ENCODE measurements around the gene TOR1AIP1. TPM values are rescaled to one million over a fixed set of nuclear protein-coding genes. Genes with fewer than 3 reads are reported as not detected.
A peak's percentile ranks its signal among the peaks of the same experiment; 100 is the strongest.

The TOR1AIP1 gene
- total RNA-seq, 1 experiment from 2014 or later: 52.4 TPM

GRCh38 chr1:179966551-179966950 lies 84.5 kb downstream of the TOR1AIP1 start:
- CTCF ChIA-PET: interaction anchor here (0.6 to 1.8 kb wide), 4 partner anchors 11 to 212 kb away, joined by 3 to 7 read pairs (median 4); no protein-coding TSS in a partner anchor
- H3K27ac Mint-ChIP-seq (ENCODE audit: low read depth, unreplicated experiment): no peak overlapping the region
- H3K9me3 Mint-ChIP-seq (ENCODE audit: unreplicated experiment): no peaks in the 10 kb centered on the region
- POLR2A ChIA-PET: interaction anchor here (0.9 to 4.9 kb wide), 8 partner anchors 9 to 86 kb away, joined by 3 to 30 read pairs (median 3); partner anchors contain the start of gene CEP350
- H3K4me3 Mint-ChIP-seq (ENCODE audit: unreplicated experiment): no peak overlapping the region
- TF ChIP-seq CTCF (IDR thresholded peaks at IDR 0.05; ENCODE audit: unreplicated experiment): no peak
- intact Hi-C loops (cut with micrococcal nuclease): no loop called here
- peaks cover 32% of the 10 kb centered on the region for H3K4me1 Mint-ChIP-seq (ENCODE audit: insufficient read depth, unreplicated experiment)
- DNase-seq (ENCODE audit: unreplicated experiment): no peak
- BruUV-seq (replicated peaks): no TSS peak
- H3K27me3 Mint-ChIP-seq (ENCODE audit: insufficient read depth, unreplicated experiment): no peaks in the 10 kb centered on the region
- peaks cover 6% of the 10 kb centered on the region for H3K36me3 Mint-ChIP-seq (ENCODE audit: insufficient read depth, unreplicated experiment)

- BruUV-seq (replicated peaks): no TSS peak
- Mint-ChIP-seq H3K36me3 (ENCODE audit: insufficient read depth, unreplicated experiment) (peaks cover 6% of the 10 kb centered on the region), H3K9me3 (ENCODE audit: unreplicated experiment) (peaks cover 8% of the 10 kb centered on the region), H3K4me3 (ENCODE audit: unreplicated experiment) (no peak overlapping the region), H3K4me1 (ENCODE audit: insufficient read depth, unreplicated experiment) (peaks cover 37% of the 10 kb centered on the region), H3K27ac (ENCODE audit: low read depth, unreplicated experiment) (peak overlapping the region; percentile 87), H3K27me3 (ENCODE audit: insufficient read depth, unreplicated experiment) (no peaks in the 10 kb centered on the region)
- intact Hi-C loops (cut with micrococcal nuclease): no loop called here
- ChIA-PET CTCF (interaction anchor here (0.9 kb wide), 1 partner anchor 14 kb away, joined by 5 read pairs; no protein-coding TSS in a partner anchor), POLR2A (interaction anchor here (1.3 to 1.9 kb wide), 4 partner anchors 10 to 13 kb away, joined by 4 to 15 read pairs (median 5); partner anchors contain the start of gene CEP350)
- no peak for DNase-seq (ENCODE audit: unreplicated experiment)
- TF ChIP-seq CTCF (IDR thresholded peaks at IDR 0.05; ENCODE audit: unreplicated experiment): no peak
These were observed 86.4 kb downstream of the TOR1AIP1 start for GRCh38 chr1:179968284-179968993.

GRCh38 chr1:179968994-179969919 lies 87.2 kb downstream of the TOR1AIP1 start:
- no peaks in the 10 kb centered on the region for H3K27me3 Mint-ChIP-seq (ENCODE audit: insufficient read depth, unreplicated experiment)
- peaks cover 8% of the 10 kb centered on the region for H3K9me3 Mint-ChIP-seq (ENCODE audit: unreplicated experiment)
- peaks cover 36% of the 10 kb centered on the region for H3K4me1 Mint-ChIP-seq (ENCODE audit: insufficient read depth, unreplicated experiment)

More at GRCh38 chr1:179968994-179969919, 87.2 kb downstream of the TOR1AIP1 start:
- Mint-ChIP-seq H3K27ac (ENCODE audit: low read depth, unreplicated experiment) (peak overlapping the region; percentile 87), H3K36me3 (ENCODE audit: insufficient read depth, unreplicated experiment) (peaks cover 6% of the 10 kb centered on the region), H3K4me3 (ENCODE audit: unreplicated experiment) (peak overlapping the region; percentile 13)
- intact Hi-C loops (cut with micrococcal nuclease): no loop called here
- BruUV-seq (replicated peaks): no TSS peak
- TF ChIP-seq CTCF (IDR thresholded peaks at IDR 0.05; ENCODE audit: unreplicated experiment): no peak
- no peak for DNase-seq (ENCODE audit: unreplicated experiment)
- ChIA-PET POLR2A (interaction anchor here (0.6 to 1.9 kb wide), 5 partner anchors 9 to 55 kb away, joined by 3 to 15 read pairs (median 5); partner anchors contain the start of gene CEP350), CTCF (interaction anchor here (0.9 kb wide), 1 partner anchor 15 kb away, joined by 5 read pairs; no protein-coding TSS in a partner anchor)

Other genes starting within 250 kb of the TOR1AIP1 start
- not detected in 2 replicates for gene FAM163A, start 139.0 kb upstream of the TOR1AIP1 start, total RNA-seq (2022)
- gene TOR1AIP2, start 4.5 kb upstream of the TOR1AIP1 start, total RNA-seq (2022): 160 and 166 TPM in 2 replicates
- 54.3 and 56.4 TPM in 2 replicates for gene CEP350, start 72.5 kb downstream of the TOR1AIP1 start, total RNA-seq (2022)